Left lung (tissue), 10 donors: ENCODE measurements around the gene FBXL5. TPM values are rescaled to one million over a fixed set of nuclear protein-coding genes. Genes with fewer than 3 reads are reported as not detected.
A peak's percentile ranks its signal among the peaks of the same experiment; 100 is the strongest.

Experiments
- ATAC-seq: fragments of 200-7000 bp; cut with Tn5 transposase; one replicate; pipeline ENCODE4 v1.9.1; 2020; ENCODE audit warnings: moderate library complexity
- DNase-seq, 4 donors: peaks; one replicate each; pipeline ENCODE4 v3.0.0-alpha.2; 2013 to 2020
- H3K27ac ChIP-seq, 2 donors: fragments of 200-600 bp; sonication (generic) in 1 of 2; one replicate each; pipeline versions ENCODE4 v1.5.0 to v1.8.0; 2020 to 2021
- H3K27me3 ChIP-seq, 2 donors: fragments of 200-600 bp; sonication (generic) in 1 of 2; one replicate each; pipeline versions ENCODE4 v1.5.0 to v1.8.0; 2020 to 2021
- H3K36me3 ChIP-seq, 2 donors: fragments of 200-600 bp; sonication (generic) in 1 of 2; one replicate each; pipeline versions ENCODE4 v1.5.0 to v1.8.0; 2020 to 2021
- H3K4me1 ChIP-seq, 2 donors: fragments of 200-600 bp; one replicate each; pipeline ENCODE4 v1.8.0; 2021
- H3K4me3 ChIP-seq, 2 donors: fragments of 200-600 bp; sonication (generic) in 1 of 2; one replicate each; pipeline versions ENCODE4 v1.5.0 to v1.8.0; 2020 to 2021; ENCODE audit warnings: mild to moderate bottlenecking in 1 of 2
- H3K9me3 ChIP-seq, 2 donors: fragments of 200-600 bp; sonication (generic) in 1 of 2; one replicate each; pipeline versions ENCODE4 v1.5.0 to v1.8.0; 2020 to 2021
- CTCF ChIP-seq, 2 donors: fragments of 200-600 bp; sonication (generic) in 1 of 2; IDR thresholded peaks; one replicate each; pipeline versions ENCODE4 v1.5.0 to v1.8.0; 2021; ENCODE audit warnings: antibody characterized with exemption in 2 of 2
- intact Hi-C, 2 donors: fragments of 100-400 bp; cut with DNase I; formaldehyde crosslinking; loops; one replicate each; pipeline versions ENCODE4 v1.11.2 to v1.14.2; 2022
- polyA plus RNA-seq, 6 donors: library from polyadenylated mRNA; unstranded; fragments of 120-200 nt; gene quantifications; one replicate each; pipeline ENCODE4 v1.2.1, GENCODE V29; 2013; ENCODE audit not compliant: insufficient read length in 6 of 6
- total RNA-seq, 2 donors: library from RNA; stranded (reverse); fragmentation: NEBNext Ultra II Directional; extraction: Animal tissue kit (Norgen Biotek cat#: 25700); gene quantifications; one replicate each; pipeline ENCODE4 v1.2.1, GENCODE V29; 2021
- donor health status: DM: no; HTN: yes; CAD: no.
- donor health status: DM: no; HTN: no; CAD: no.

FBXL5 gene
- total and polyA plus RNA-seq, 8 donors: 91.9 to 121 (median 101) TPM

- H3K4me1 ChIP-seq: peaks cover 0 to 65% of the 10 kb centered on the region in 2 donors
- ATAC-seq (no peak), DNase-seq (no peak)
- H3K36me3 ChIP-seq: peaks cover 0 to 18% of the 10 kb centered on the region in 2 donors
- peak overlapping the region in 1 of 2 donors; percentile 31 for H3K27ac ChIP-seq
- TF ChIP-seq CTCF (IDR thresholded peaks at IDR 0.05): no peak
- H3K4me3 ChIP-seq: no peak overlapping the region
- H3K27me3 ChIP-seq: no peaks in the 10 kb centered on the region
- no peaks in the 10 kb centered on the region for H3K9me3 ChIP-seq
- intact Hi-C loops: no loop called here
Measured at GRCh38 chr4:15684498-15684897, 29.3 kb upstream of the FBXL5 start.

GRCh38 chr4:15683143-15683495 lies 28.0 kb upstream of the FBXL5 start:
- Histone ChIP-seq H3K9me3 (no peaks in the 10 kb centered on the region), H3K4me1 (peaks cover 0 to 65% of the 10 kb centered on the region in 2 donors), H3K27ac (peak overlapping the region in 1 of 2 donors; percentile 95), H3K36me3 (peaks cover 0 to 17% of the 10 kb centered on the region in 2 donors), H3K27me3 (no peaks in the 10 kb centered on the region), H3K4me3 (peak overlapping the region; percentile 72 to 75)
- no peak for TF ChIP-seq CTCF (IDR thresholded peaks at IDR 0.05)
- DNase-seq (no peak), ATAC-seq (no peak)
- intact Hi-C loops: no loop called here

GRCh38 chr4:15682242-15683142 lies 27.3 kb upstream of the FBXL5 start:
- Histone ChIP-seq H3K36me3 (peaks cover 0 to 13% of the 10 kb centered on the region in 2 donors), H3K4me1 (peaks cover 0 to 65% of the 10 kb centered on the region in 2 donors), H3K9me3 (no peaks in the 10 kb centered on the region), H3K27ac (peak overlapping the region; percentile 95), H3K27me3 (no peaks in the 10 kb centered on the region), H3K4me3 (peak overlapping the region; percentile 72 to 75)
- DNase-seq: no peak
- no peak for TF ChIP-seq CTCF (IDR thresholded peaks at IDR 0.05)
- ATAC-seq: peak; percentile 2
- intact Hi-C loops: no loop called here

- peak; percentile 98 to 99 (median 98) for DNase-seq
- H3K36me3 ChIP-seq: peaks cover 0 to 4% of the 10 kb centered on the region in 2 donors
- no peaks in the 10 kb centered on the region for H3K27me3 ChIP-seq
- intact Hi-C loops: no loop called here
- peak in 1 of 2 donors; percentile 47 for TF ChIP-seq CTCF (IDR thresholded peaks at IDR 0.05)
- H3K27ac ChIP-seq: peak within 1 kb of the TSS; percentile 95
- H3K9me3 ChIP-seq: no peaks in the 10 kb centered on the region
- ATAC-seq: peak; percentile 94
- H3K4me3 ChIP-seq: peak within 1 kb of the TSS; percentile 72 to 75
- H3K4me1 ChIP-seq: peaks cover 0 to 69% of the 10 kb centered on the region in 2 donors
Measured at GRCh38 chr4:15681372-15682241, 26.4 kb upstream of the FBXL5 start, which contains the start of gene FAM200B. Gene FAM200B, plus strand, starts transcription at chr4:15681827. Its CDS starts 5,151 bp downstream, at chr4:15686978.

- Histone ChIP-seq H3K9me3 (no peaks in the 10 kb centered on the region), H3K36me3 (no peaks in the 10 kb centered on the region), H3K4me3 (peak overlapping the region; percentile 72 to 75), H3K27me3 (no peaks in the 10 kb centered on the region), H3K27ac (peak overlapping the region; percentile 51 to 95), H3K4me1 (peaks cover 0 to 69% of the 10 kb centered on the region in 2 donors)
- intact Hi-C loops: no loop called here
- TF ChIP-seq CTCF (IDR thresholded peaks at IDR 0.05): no peak
- no peak for ATAC-seq
- DNase-seq: no peak
Measured at GRCh38 chr4:15681067-15681371, 25.9 kb upstream of the FBXL5 start.
